ENCODE measurements around the gene GPBAR1. TPM values are rescaled to one million over a fixed set of nuclear protein-coding genes. Genes with fewer than 3 reads are reported as not detected.

GPBAR1 gene
- total RNA-seq, 1 donor from 2014 or later: 0.77 TPM

- Mint-ChIP-seq H3K27ac (ENCODE audit: unreplicated experiment) (no peak overlapping the region), H3K36me3 (ENCODE audit: low read depth, unreplicated experiment) (peaks cover 52% of the 10 kb centered on the region), H3K4me1 (ENCODE audit: unreplicated experiment) (peaks cover 3% of the 10 kb centered on the region), H3K4me3 (ENCODE audit: unreplicated experiment) (no peak overlapping the region), H3K27me3 (ENCODE audit: unreplicated experiment) (peaks cover 16% of the 10 kb centered on the region), H3K9me3 (ENCODE audit: unreplicated experiment) (no peaks in the 10 kb centered on the region)
- TF ChIP-seq CTCF (IDR thresholded peaks at IDR 0.05; ENCODE audit: unreplicated experiment): no peak
- no peak for DNase-seq (ENCODE audit: low spot score)
These were observed 17.9 kb downstream of the GPBAR1 start for GRCh38 chr2:218278531-218279360.

GRCh38 chr2:218280260-218280870 is 19.6 kb downstream of the GPBAR1 start:
- TF ChIP-seq CTCF (IDR thresholded peaks at IDR 0.05; ENCODE audit: unreplicated experiment): no peak
- peaks cover 3% of the 10 kb centered on the region for H3K4me1 Mint-ChIP-seq (ENCODE audit: unreplicated experiment)
- H3K36me3 Mint-ChIP-seq (ENCODE audit: low read depth, unreplicated experiment): peaks cover 41% of the 10 kb centered on the region
- DNase-seq (ENCODE audit: low spot score): no peak
- H3K4me3 Mint-ChIP-seq (ENCODE audit: unreplicated experiment): peak overlapping the region; percentile 13
- H3K27me3 Mint-ChIP-seq (ENCODE audit: unreplicated experiment): peaks cover 15% of the 10 kb centered on the region
- H3K9me3 Mint-ChIP-seq (ENCODE audit: unreplicated experiment): no peaks in the 10 kb centered on the region
- H3K27ac Mint-ChIP-seq (ENCODE audit: unreplicated experiment): no peak overlapping the region

GRCh38 chr2:218281449-218281848 is 20.6 kb downstream of the GPBAR1 start:
- Mint-ChIP-seq H3K4me1 (ENCODE audit: unreplicated experiment) (peaks cover 10% of the 10 kb centered on the region), H3K27ac (ENCODE audit: unreplicated experiment) (peak overlapping the region; percentile 14), H3K36me3 (ENCODE audit: low read depth, unreplicated experiment) (peaks cover 34% of the 10 kb centered on the region), H3K4me3 (ENCODE audit: unreplicated experiment) (no peak overlapping the region), H3K9me3 (ENCODE audit: unreplicated experiment) (no peaks in the 10 kb centered on the region), H3K27me3 (ENCODE audit: unreplicated experiment) (peaks cover 15% of the 10 kb centered on the region)
- DNase-seq (ENCODE audit: low spot score): no peak
- no peak for TF ChIP-seq CTCF (IDR thresholded peaks at IDR 0.05; ENCODE audit: unreplicated experiment)

- Mint-ChIP-seq H3K4me1 (ENCODE audit: unreplicated experiment) (peaks cover 20% of the 10 kb centered on the region), H3K27ac (ENCODE audit: unreplicated experiment) (no peak overlapping the region), H3K27me3 (ENCODE audit: unreplicated experiment) (peaks cover 15% of the 10 kb centered on the region), H3K4me3 (ENCODE audit: unreplicated experiment) (no peak overlapping the region), H3K36me3 (ENCODE audit: low read depth, unreplicated experiment) (peaks cover 30% of the 10 kb centered on the region), H3K9me3 (ENCODE audit: unreplicated experiment) (no peaks in the 10 kb centered on the region)
- DNase-seq (ENCODE audit: low spot score): no peak
- no peak for TF ChIP-seq CTCF (IDR thresholded peaks at IDR 0.05; ENCODE audit: unreplicated experiment)
These were observed 21.6 kb downstream of the GPBAR1 start for GRCh38 chr2:218282173-218282991.

Measured in endothelial cell (in vitro differentiated cells).